Gastrocnemius medialis (tissue), 4 donors: ENCODE results near the gene NT5C1B.

ENCODE experiments used
- CTCF ChIP-seq, 5 experiments: fragments of 450-650 bp in 3 of 5; fragments of 200-600 bp in 2 of 5; sonication (generic) in 2 of 5; IDR thresholded peaks in 4 of 5; conservative IDR thresholded peaks in 1 of 5; 1 replicate in 4 of 5; 2 replicates in 1 of 5; pipeline ENCODE4 v1.5.1; 2016 to 2019; ENCODE audit warnings: antibody characterized with exemption in 5 of 5, mild to moderate bottlenecking in 3 of 5, moderate library complexity in 3 of 5
- POLR2A ChIP-seq, 2 donors: fragments of 450-650 bp; IDR thresholded peaks; one replicate each; pipeline ENCODE4 v1.6.1; 2017; ENCODE audit warnings: antibody characterized with exemption in 2 of 2, mild to moderate bottlenecking in 2 of 2, moderate library complexity in 2 of 2

DNA sequence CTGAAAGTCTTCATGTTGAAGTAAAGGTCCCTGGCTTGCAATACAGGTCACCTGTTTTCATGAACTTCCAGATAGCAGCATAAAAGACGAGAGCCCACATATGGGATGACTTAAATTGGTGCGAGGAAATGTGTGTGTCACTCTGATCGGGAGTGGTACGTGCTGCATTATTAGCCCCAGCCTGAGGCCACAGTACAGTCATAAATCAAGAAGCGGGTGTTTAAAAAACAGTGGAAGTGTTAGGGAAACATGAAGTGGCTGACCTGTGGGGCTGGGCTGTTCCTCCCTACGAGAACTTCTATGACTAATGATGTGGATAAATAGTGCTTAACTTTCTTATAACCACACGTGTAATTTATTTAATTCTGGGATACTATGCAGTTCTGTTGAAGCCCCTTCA is 53.3 kb downstream of the NT5C1B start:
- TF ChIP-seq CTCF (IDR thresholded peaks at IDR 0.05 in 4 of 5, conservative IDR thresholded peaks at IDR 0.05 in 1 of 5) (no peak), POLR2A (IDR thresholded peaks at IDR 0.05) (no peak)
